Gastrocnemius medialis (tissue), 4 donors: Measurements from ENCODE around the gene CDC25A.

Source experiments
- CTCF ChIP-seq, 5 experiments: fragments of 450-650 bp in 3 of 5; fragments of 200-600 bp in 2 of 5; sonication (generic) in 2 of 5; IDR thresholded peaks in 4 of 5; conservative IDR thresholded peaks in 1 of 5; 1 replicate in 4 of 5; 2 replicates in 1 of 5; pipeline ENCODE4 v1.5.1; 2016 to 2019; ENCODE audit warnings: antibody characterized with exemption in 5 of 5, mild to moderate bottlenecking in 3 of 5, moderate library complexity in 3 of 5
- POLR2A ChIP-seq, 2 donors: fragments of 450-650 bp; IDR thresholded peaks; one replicate each; pipeline ENCODE4 v1.6.1; 2017; ENCODE audit warnings: antibody characterized with exemption in 2 of 2, mild to moderate bottlenecking in 2 of 2, moderate library complexity in 2 of 2

GRCh38 chr3:48157950-48158376, 30.3 kb downstream of the CDC25A start:
- TF ChIP-seq CTCF (IDR thresholded peaks at IDR 0.05 in 4 of 5, conservative IDR thresholded peaks at IDR 0.05 in 1 of 5): peak; percentile 9 to 75 (median 49)
- TF ChIP-seq POLR2A (IDR thresholded peaks at IDR 0.05): no peak
